ENCODE measurements around the gene LRRK1. TPM values are rescaled to one million over a fixed set of nuclear protein-coding genes. Genes with fewer than 3 reads are reported as not detected.

The LRRK1 gene
- total and polyA plus RNA-seq, 8 donors, result 4.3 to 19.4 (median 11.1) TPM

DNA sequence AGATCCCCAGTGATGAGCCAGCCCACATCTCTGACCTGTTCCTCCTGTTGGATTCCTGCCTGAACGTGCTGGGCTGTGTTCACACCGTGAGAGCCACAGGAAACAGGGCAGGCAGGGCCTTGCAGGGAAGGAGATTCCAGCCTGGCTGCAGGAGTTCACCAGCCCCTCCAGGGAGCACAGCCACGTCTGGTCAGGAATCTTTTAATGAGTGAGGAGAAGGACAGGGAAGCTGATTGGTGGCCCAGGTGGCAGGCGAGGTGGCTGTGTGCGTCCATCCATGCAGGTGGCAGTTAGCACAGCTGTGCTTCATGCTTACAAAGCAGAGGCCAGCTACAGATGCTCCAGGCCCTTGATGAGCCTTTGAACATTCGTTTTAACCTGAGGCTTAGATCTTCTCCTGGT is 10.5 kb downstream of the LRRK1 start:
- H3K36me3 ChIP-seq, result no peaks in the 10 kb centered on the region
- ATAC-seq, result peak in 1 of 4 donors; percentile 20
- intact Hi-C loops (cut with DNase I), result no loop called here
- WGBS, 2 donors, result 48 to 54% methylated on average over 6 of the region's 6 CpGs
- no peak overlapping the region for H3K27ac ChIP-seq
- H3K4me3 ChIP-seq, result no peak overlapping the region
- TF ChIP-seq CTCF (IDR thresholded peaks at IDR 0.05), result no peak
- H3K9me3 ChIP-seq, result no peaks in the 10 kb centered on the region
- no peaks in the 10 kb centered on the region for H3K4me1 ChIP-seq
- no peak for DNase-seq
- no peak for FAIRE-seq
- H3K27me3 ChIP-seq, result no peaks in the 10 kb centered on the region

DNA sequence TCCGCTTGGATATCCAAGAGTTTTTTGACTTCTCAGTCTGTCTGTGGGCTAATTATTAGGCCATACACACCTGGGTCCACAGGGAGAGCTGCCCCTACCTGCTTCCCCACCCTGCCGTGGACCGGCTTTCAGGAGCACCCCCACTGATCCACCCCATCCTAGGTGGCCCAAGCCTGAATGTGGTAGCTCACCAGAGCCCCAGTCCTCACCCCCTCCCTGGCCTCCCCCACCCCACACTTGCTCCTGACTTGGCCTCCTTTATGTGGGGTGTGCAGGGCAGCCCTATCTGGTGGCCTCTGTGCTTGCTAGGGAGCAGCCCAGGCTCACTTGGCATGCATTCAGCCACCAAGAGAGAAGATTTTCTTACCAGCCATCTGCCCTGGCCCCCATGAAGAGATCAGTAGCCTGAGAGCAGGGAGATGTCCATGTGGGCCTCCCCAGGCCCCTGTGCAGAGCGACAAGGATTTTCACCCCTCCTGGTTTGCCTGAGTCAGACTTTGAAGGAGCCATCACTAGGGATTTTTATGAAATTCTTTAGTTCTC is 11.2 kb downstream of the LRRK1 start:
- no peaks in the 10 kb centered on the region for H3K27me3 ChIP-seq
- 96 to 97% methylated on average over 4 of the region's 4 CpGs for WGBS, 2 donors
- H3K36me3 ChIP-seq, result no peaks in the 10 kb centered on the region
- TF ChIP-seq CTCF (IDR thresholded peaks at IDR 0.05), result no peak
- intact Hi-C loops (cut with DNase I), result no loop called here
- ATAC-seq (no peak), DNase-seq (no peak), FAIRE-seq (no peak)
- no peak overlapping the region for H3K4me3 ChIP-seq
- H3K9me3 ChIP-seq, result no peaks in the 10 kb centered on the region
- H3K4me1 ChIP-seq, result no peaks in the 10 kb centered on the region
- no peak overlapping the region for H3K27ac ChIP-seq

GRCh38 chr15:100931143-100931890 is 12.2 kb downstream of the LRRK1 start:
- FAIRE-seq, result no peak

GRCh38 chr15:100932676-100933348 is 13.7 kb downstream of the LRRK1 start:
- ATAC-seq (no peak), FAIRE-seq (no peak), DNase-seq (no peak)
- Histone ChIP-seq H3K4me3 (no peak overlapping the region), H3K36me3 (no peaks in the 10 kb centered on the region), H3K27ac (no peak overlapping the region), H3K9me3 (no peaks in the 10 kb centered on the region), H3K27me3 (no peaks in the 10 kb centered on the region), H3K4me1 (no peaks in the 10 kb centered on the region)
- WGBS, 2 donors, result 80 to 83% methylated on average over 7 of the region's 7 CpGs
- TF ChIP-seq CTCF (IDR thresholded peaks at IDR 0.05), result no peak
- intact Hi-C loops (cut with DNase I), result no loop called here

More at GRCh38 chr15:100931143-100931890, 12.2 kb downstream of the LRRK1 start:
- Histone ChIP-seq H3K4me1 (no peaks in the 10 kb centered on the region), H3K36me3 (no peaks in the 10 kb centered on the region), H3K4me3 (no peak overlapping the region), H3K9me3 (no peaks in the 10 kb centered on the region), H3K27ac (no peak overlapping the region), H3K27me3 (no peaks in the 10 kb centered on the region)
- ATAC-seq (no peak), DNase-seq (no peak)
- 83 to 85% methylated on average over 15 of the region's 15 CpGs for WGBS, 2 donors
- no peak for TF ChIP-seq CTCF (IDR thresholded peaks at IDR 0.05)
- intact Hi-C loops (cut with DNase I), result no loop called here

DNA sequence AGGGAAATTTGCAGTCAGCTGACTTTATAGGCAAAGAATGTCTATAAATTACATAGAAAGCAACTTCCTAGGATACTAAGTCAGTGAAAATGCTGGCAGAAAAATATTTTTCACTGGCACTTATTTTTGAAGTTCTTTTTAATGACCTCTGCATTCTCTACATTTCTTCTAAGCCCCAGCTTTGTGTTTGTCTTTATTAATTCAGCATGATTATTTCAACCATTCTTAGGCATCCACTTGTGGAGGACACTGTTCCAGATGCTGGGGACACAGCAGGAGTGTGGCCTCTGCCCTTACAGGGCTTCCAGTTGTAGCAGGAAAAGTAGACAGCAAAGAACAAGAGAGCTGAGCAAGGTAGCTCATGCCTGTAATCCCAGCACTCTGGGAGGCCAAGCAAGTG is 15.0 kb downstream of the LRRK1 start:
- no peaks in the 10 kb centered on the region for H3K4me1 ChIP-seq
- intact Hi-C loops (cut with DNase I), result no loop called here
- no peak for FAIRE-seq
- no peaks in the 10 kb centered on the region for H3K36me3 ChIP-seq
- ATAC-seq, result no peak
- no peak for DNase-seq
- no peak overlapping the region for H3K4me3 ChIP-seq
- H3K27ac ChIP-seq, result no peak overlapping the region
- TF ChIP-seq CTCF (IDR thresholded peaks at IDR 0.05), result no peak
- H3K9me3 ChIP-seq, result no peaks in the 10 kb centered on the region
- H3K27me3 ChIP-seq, result no peaks in the 10 kb centered on the region
